Stimulated activated CD4-positive, alpha-beta T cell treated with anti-CD3 and anti-CD28 coated beads, TNF-alpha, amount 100 ng/mL, for 48 hours (primary cell): Measurements from ENCODE around the gene KAZN.
A peak's percentile ranks its signal among the peaks of the same experiment; 100 is the strongest.

Experiments used
- DNase-seq, 3 donors: peaks; one replicate each; pipeline ENCODE4 v3.0.0-alpha.2; 2020; ENCODE audit warnings: low read depth in 3 of 3

The KAZN gene

GRCh38 chr1:14769486-14770274, 171.2 kb downstream of the KAZN start:
- DNase-seq, result no peak

- no peak for DNase-seq
Observed at GRCh38 chr1:14773396-14774025, 175.0 kb downstream of the KAZN start.

- DNase-seq, result no peak
Observed at GRCh38 chr1:14774225-14774624, 175.7 kb downstream of the KAZN start.

GRCh38 chr1:14774988-14775387, 176.5 kb downstream of the KAZN start:
- no peak for DNase-seq

- DNase-seq, result no peak
Observed at GRCh38 chr1:14775434-14775833, 176.9 kb downstream of the KAZN start.

GRCh38 chr1:14777516-14778506, 179.3 kb downstream of the KAZN start:
- no peak for DNase-seq

GRCh38 chr1:14778541-14778897, 180.0 kb downstream of the KAZN start:
- DNase-seq, result no peak

- DNase-seq, result peak; percentile 2 to 11 (median 4)
Observed at GRCh38 chr1:14778898-14779865, 180.7 kb downstream of the KAZN start.

GRCh38 chr1:14780271-14780670, 181.8 kb downstream of the KAZN start:
- DNase-seq, result no peak

GRCh38 chr1:14781811-14782210, 183.3 kb downstream of the KAZN start:
- no peak for DNase-seq

GRCh38 chr1:14782741-14783591, 184.5 kb downstream of the KAZN start:
- no peak for DNase-seq

- DNase-seq, result no peak
Observed at GRCh38 chr1:14783592-14783886, 185.1 kb downstream of the KAZN start.

GRCh38 chr1:14784790-14785773, 186.6 kb downstream of the KAZN start:
- DNase-seq, result no peak

GRCh38 chr1:14786109-14786675, 187.7 kb downstream of the KAZN start:
- no peak for DNase-seq

- no peak for DNase-seq
Observed at GRCh38 chr1:14786681-14787080, 188.2 kb downstream of the KAZN start.

GRCh38 chr1:14787604-14788003, 189.1 kb downstream of the KAZN start:
- DNase-seq, result no peak

- DNase-seq, result no peak
Observed at GRCh38 chr1:14788080-14788479, 189.6 kb downstream of the KAZN start.

GRCh38 chr1:14790982-14791381, 192.5 kb downstream of the KAZN start:
- no peak for DNase-seq

- DNase-seq, result no peak
Observed at GRCh38 chr1:14791654-14792053, 193.2 kb downstream of the KAZN start.
